Measurements from ENCODE around the gene ANKRD6.

DNA sequence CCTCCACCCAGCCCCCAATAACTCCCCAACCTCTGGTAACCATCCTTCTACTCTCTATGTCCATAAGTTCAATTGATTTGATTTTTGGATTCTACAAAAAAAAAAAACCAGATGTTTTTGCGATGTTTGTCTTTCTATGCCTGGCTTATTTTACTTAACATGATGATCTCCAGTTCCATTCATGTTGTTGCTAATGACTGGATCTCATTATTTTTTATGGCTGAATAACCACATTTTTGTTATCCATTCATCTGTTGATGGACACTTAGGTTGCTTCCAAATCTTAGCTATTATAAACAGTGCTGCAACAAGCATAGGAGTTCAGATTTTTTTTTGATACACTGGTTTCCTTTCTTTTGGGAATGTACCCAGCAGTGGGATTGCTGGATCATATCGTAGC is 106.8 kb downstream of the ANKRD6 start:
- TF ChIP-seq CTCF (IDR thresholded peaks at IDR 0.05; ENCODE audit: insufficient read depth, low read length, poor library complexity, severe bottlenecking) (no peak), EZH2phosphoT487 (conservative IDR thresholded peaks at IDR 0.05; ENCODE audit: low read length) (no peak)
